ENCODE results near the gene SCGB1D4.
"Not testable (repeated sequence)": the region's sequence is repeated elsewhere in the genome, so short reads cannot be mapped to it uniquely, and the experiment has no call there.

DNA sequence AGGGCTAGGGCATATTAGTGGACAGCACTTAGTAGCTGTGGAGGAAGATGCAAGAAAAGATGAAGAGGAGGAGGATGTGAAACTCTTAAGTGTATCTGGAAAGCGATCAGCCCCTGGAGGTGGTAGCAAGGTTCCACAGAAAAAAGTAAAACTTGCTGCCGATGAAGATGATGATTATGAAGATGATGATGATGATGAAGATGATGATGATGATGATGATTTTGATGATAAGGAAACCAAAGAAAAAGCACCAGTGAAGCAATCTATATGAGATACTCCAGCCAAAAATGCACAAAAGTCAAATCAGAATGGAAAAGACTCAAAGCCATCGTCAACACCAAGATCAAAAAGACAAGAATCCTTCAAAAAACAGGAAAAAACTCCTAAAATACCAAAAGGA is 32.4 kb upstream of the SCGB1D4 start:
- TF ChIP-seq CTCF (IDR thresholded peaks at IDR 0.05); POLR2A (IDR thresholded peaks at IDR 0.05; ENCODE audit: low read depth); EP300 (IDR thresholded peaks at IDR 0.05); POLR2AphosphoS5 (IDR thresholded peaks at IDR 0.05): not testable (repeated sequence)
